Measurements from ENCODE around the gene EPYC.

Gene EPYC

DNA sequence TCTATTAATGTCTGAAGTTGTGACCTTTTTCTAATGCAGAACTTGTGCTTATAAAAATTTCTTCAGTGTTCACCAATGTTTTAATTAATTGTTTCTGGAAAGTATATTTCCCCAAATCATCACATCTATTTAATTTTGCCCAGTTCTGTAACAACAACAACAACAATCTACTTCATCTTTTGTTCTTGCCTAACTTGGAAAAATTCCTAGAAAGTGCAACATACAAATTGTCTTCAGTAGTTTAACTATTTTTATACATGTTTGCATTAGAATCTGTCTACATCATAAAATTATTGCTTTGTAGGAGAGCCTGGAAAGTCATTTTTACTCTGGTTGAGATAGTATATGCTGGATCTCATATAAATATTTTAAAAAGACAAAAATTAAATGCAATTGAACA is 88.3 kb downstream of the EPYC start:
- FAIRE-seq = no peak
- no peak for DNase-seq (ENCODE audit: insufficient read length, low spot score)

DNA sequence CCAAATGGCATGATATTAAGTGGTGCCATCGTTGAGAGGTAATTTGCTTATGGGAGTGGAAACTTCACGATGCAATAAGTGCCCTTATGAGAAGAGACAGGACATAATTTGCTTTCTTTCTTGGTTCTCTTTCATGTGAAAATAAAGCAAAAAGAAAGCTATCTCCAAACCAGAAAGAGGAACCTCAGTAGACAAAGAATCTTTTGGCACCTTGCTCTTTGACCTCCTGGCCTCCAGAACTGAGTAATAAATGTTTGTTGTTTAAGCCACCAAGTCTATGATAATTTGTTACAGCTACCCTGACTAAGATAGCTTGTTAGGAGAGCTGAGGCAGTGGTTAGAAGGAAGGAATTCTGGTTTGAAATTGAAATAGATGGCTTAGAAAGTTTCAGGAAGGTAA is 89.4 kb downstream of the EPYC start:
- no peak for DNase-seq (ENCODE audit: insufficient read length, low spot score)
- FAIRE-seq = no peak
